Rectal smooth muscle tissue (tissue), 1 donor: ENCODE results near the gene TMC3.

Experiments used
- H3K27ac ChIP-seq: one replicate; pipeline ENCODE4 v1.7.0; 2013; ENCODE audit warnings: low read depth, low read length, inconsistent platforms
- H3K27me3 ChIP-seq: one replicate; pipeline ENCODE4 v1.7.0; 2013; ENCODE audit warnings: low read length; ENCODE audit not compliant: control insufficient read depth, insufficient read depth
- H3K36me3 ChIP-seq: one replicate; pipeline ENCODE4 v1.7.0; 2013; ENCODE audit warnings: low read length; ENCODE audit not compliant: control insufficient read depth, insufficient read depth
- H3K4me1 ChIP-seq: one replicate; pipeline ENCODE4 v1.7.0; 2013; ENCODE audit warnings: low read length; ENCODE audit not compliant: control insufficient read depth, insufficient read depth
- H3K4me3 ChIP-seq: one replicate; pipeline ENCODE4 v1.7.0; 2013; ENCODE audit warnings: low read length
- H3K9ac ChIP-seq: one replicate; pipeline ENCODE4 v1.7.0; 2013; ENCODE audit warnings: low read length

TMC3 gene

GRCh38 chr15:81311752-81312464, 62.1 kb downstream of the TMC3 start:
- H3K36me3 ChIP-seq = peaks cover 9% of the 10 kb centered on the region
- H3K27me3 ChIP-seq = no peaks in the 10 kb centered on the region
- peaks cover 5% of the 10 kb centered on the region for H3K4me1 ChIP-seq
- H3K27ac ChIP-seq = no peak overlapping the region
- no peak overlapping the region for H3K9ac ChIP-seq
- no peak overlapping the region for H3K4me3 ChIP-seq

DNA sequence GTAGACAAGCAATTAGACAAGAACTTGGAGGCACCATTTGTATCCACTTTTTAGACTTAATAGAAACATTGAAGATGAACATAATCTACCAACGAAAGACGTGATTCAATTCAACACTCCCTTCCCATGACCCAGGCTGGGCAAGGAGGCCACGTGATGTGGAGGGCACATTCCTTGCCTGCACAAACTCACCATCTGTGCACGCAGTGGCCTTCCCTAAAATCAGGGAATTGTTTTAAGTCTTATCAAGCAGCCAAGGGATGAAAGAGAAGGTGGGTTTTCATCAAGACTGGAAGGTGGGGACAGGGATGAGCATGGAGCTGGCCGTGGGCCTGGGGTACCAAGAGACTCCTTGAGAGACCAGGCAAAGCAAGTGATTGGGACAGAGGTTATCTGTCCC, 63.5 kb downstream of the TMC3 start:
- H3K9ac ChIP-seq = no peak overlapping the region
- peaks cover 5% of the 10 kb centered on the region for H3K4me1 ChIP-seq
- H3K27me3 ChIP-seq = no peaks in the 10 kb centered on the region
- H3K4me3 ChIP-seq = no peak overlapping the region
- peaks cover 13% of the 10 kb centered on the region for H3K36me3 ChIP-seq
- no peak overlapping the region for H3K27ac ChIP-seq

GRCh38 chr15:81309647-81310450, 64.2 kb downstream of the TMC3 start:
- no peak overlapping the region for H3K9ac ChIP-seq
- H3K4me3 ChIP-seq = no peak overlapping the region
- peaks cover 13% of the 10 kb centered on the region for H3K36me3 ChIP-seq
- H3K27ac ChIP-seq = no peak overlapping the region
- peaks cover 5% of the 10 kb centered on the region for H3K4me1 ChIP-seq
- no peaks in the 10 kb centered on the region for H3K27me3 ChIP-seq

DNA sequence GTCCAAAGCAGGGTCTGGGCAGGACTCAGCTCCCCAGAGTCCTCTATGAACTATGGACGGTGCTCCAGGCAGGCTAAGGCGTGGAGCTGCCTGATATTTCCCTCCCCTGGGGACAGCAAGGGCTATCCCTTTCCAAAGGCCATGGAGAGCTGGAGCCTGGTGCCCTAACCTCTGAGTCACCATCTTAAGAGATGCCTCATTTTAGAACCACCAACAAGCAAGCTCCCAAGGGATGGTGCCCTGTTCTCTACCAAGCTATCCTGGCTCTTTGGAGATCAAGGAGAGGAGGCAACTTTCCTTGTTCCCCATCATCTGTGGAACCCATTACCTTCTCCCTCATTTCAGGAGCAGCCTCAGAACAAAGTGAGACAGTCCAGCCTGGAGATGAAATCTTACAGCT, 65.8 kb downstream of the TMC3 start:
- Histone ChIP-seq H3K4me3 (no peak overlapping the region), H3K9ac (no peak overlapping the region), H3K27me3 (no peaks in the 10 kb centered on the region), H3K27ac (no peak overlapping the region), H3K36me3 (peaks cover 14% of the 10 kb centered on the region), H3K4me1 (peaks cover 3% of the 10 kb centered on the region)

DNA sequence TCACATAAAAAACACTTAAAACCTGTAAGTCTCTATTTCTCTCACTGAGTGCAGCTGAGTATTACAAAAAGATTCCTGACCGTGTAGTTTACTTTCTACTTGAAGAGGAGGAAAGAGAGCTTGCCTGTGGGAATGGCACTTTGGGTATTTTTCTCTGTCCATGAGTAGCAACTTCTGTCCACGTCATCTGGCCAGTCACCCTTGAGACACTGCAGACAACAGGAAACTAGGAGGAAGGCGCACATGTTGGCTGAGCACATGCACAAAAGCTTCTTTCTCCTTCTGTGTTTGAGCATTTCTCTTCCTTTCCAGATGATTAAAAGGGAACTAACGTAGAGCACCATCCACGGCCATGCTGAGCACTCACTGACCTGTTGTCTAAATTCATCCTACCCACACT, 69.8 kb downstream of the TMC3 start:
- Histone ChIP-seq H3K4me1 (no peaks in the 10 kb centered on the region), H3K27me3 (no peaks in the 10 kb centered on the region), H3K4me3 (no peak overlapping the region), H3K36me3 (peaks cover 9% of the 10 kb centered on the region), H3K9ac (no peak overlapping the region), H3K27ac (no peak overlapping the region)

GRCh38 chr15:81303244-81304225, 70.5 kb downstream of the TMC3 start:
- H3K4me1 ChIP-seq = no peaks in the 10 kb centered on the region
- peak overlapping the region; percentile 19 for H3K4me3 ChIP-seq
- H3K9ac ChIP-seq = no peak overlapping the region
- H3K36me3 ChIP-seq = peaks cover 9% of the 10 kb centered on the region
- H3K27me3 ChIP-seq = no peaks in the 10 kb centered on the region
- H3K27ac ChIP-seq = no peak overlapping the region

DNA sequence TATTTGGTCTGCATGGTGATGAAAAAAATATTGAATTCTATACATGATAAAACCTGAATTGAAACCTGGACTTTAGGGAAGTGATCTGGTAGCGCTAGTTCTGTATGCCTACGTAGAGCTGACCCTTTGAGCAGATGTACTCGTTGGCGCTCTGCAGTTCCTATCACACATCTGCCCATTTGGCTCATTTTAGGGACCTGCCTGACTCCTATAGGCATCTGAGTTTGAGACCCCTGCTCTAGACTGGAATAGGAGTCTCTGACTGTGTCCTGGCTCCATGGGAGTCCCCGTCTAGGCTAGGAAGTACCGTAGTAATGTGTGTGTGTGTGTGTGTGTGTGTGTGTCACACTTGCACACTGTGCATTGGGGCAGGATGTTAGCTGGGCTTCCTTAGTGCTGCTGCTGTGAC, 71.3 kb downstream of the TMC3 start:
- Histone ChIP-seq H3K27ac (no peak overlapping the region), H3K36me3 (peaks cover 9% of the 10 kb centered on the region), H3K27me3 (no peaks in the 10 kb centered on the region), H3K4me3 (no peak overlapping the region), H3K9ac (no peak overlapping the region), H3K4me1 (no peaks in the 10 kb centered on the region)

GRCh38 chr15:81301815-81302399, 72.1 kb downstream of the TMC3 start:
- H3K27ac ChIP-seq = no peak overlapping the region
- H3K9ac ChIP-seq = no peak overlapping the region
- H3K36me3 ChIP-seq = peaks cover 9% of the 10 kb centered on the region
- H3K4me1 ChIP-seq = no peaks in the 10 kb centered on the region
- H3K27me3 ChIP-seq = no peaks in the 10 kb centered on the region
- peak overlapping the region; percentile 22 for H3K4me3 ChIP-seq

GRCh38 chr15:81301385-81301784, 72.6 kb downstream of the TMC3 start:
- no peak overlapping the region for H3K9ac ChIP-seq
- H3K27ac ChIP-seq = no peak overlapping the region
- H3K4me1 ChIP-seq = no peaks in the 10 kb centered on the region
- peak overlapping the region; percentile 37 for H3K4me3 ChIP-seq
- H3K27me3 ChIP-seq = no peaks in the 10 kb centered on the region
- peaks cover 9% of the 10 kb centered on the region for H3K36me3 ChIP-seq

DNA sequence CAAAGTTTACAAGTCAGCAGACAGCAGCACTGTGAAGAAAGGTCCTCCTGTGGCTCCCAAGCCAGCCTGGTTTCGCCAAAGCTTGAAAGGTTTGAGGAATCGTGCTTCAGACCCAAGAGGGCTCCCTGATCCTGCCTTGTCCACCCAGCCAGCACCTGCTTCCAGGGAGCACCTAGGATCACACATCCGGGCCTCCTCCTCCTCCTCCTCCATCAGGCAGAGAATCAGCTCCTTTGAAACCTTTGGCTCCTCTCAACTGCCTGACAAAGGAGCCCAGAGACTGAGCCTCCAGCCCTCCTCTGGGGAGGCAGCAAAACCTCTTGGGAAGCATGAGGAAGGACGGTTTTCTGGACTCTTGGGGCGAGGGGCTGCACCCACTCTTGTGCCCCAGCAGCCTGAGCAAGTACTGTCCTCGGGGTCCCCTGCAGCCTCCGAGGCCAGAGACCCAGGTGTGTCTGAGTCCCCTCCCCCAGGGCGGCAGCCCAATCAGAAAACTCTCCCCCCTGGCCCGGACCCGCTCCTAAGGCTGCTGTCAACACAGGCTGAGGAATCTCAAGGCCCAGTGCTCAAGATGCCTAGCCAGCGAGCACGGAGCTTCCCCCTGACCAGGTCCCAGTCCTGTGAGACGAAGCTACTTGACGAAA, 74.3 kb downstream of the TMC3 start:
- Histone ChIP-seq H3K9ac (no peak overlapping the region), H3K36me3 (peaks cover 5% of the 10 kb centered on the region), H3K27me3 (no peaks in the 10 kb centered on the region), H3K27ac (no peak overlapping the region), H3K4me3 (peak overlapping the region; percentile 64), H3K4me1 (no peaks in the 10 kb centered on the region)

GRCh38 chr15:81299156-81299555, 74.9 kb downstream of the TMC3 start:
- peaks cover 2% of the 10 kb centered on the region for H3K36me3 ChIP-seq
- no peaks in the 10 kb centered on the region for H3K27me3 ChIP-seq
- peak overlapping the region; percentile 64 for H3K4me3 ChIP-seq
- no peak overlapping the region for H3K9ac ChIP-seq
- H3K4me1 ChIP-seq = no peaks in the 10 kb centered on the region
- no peak overlapping the region for H3K27ac ChIP-seq
